PC-3 (cell line): Measurements from ENCODE around the gene CNTN1. TPM values are rescaled to one million over a fixed set of nuclear protein-coding genes. Genes with fewer than 3 reads are reported as not detected.

Experiments used
- ATAC-seq: fragments of 200-7000 bp; cut with Tn5 transposase; 2 replicates; pipeline ENCODE4 v1.9.1; 2020; ENCODE audit warnings: mild to moderate bottlenecking, moderate library complexity
- BruUV-seq: library from RNA; stranded (reverse); fragments of 400-500 nt; replicated peaks from 2 replicates; lab custom pipeline; 2021; lab: Mats Ljungman, UMichigan
- CTCF ChIA-PET: fragments of 300-600 bp; sonication (Branson Sonifier 250); formaldehyde crosslinking; loops from one replicate; lab custom pipeline; 2022; ENCODE audit warnings: antibody characterized with exemption; lab: Charles Lee
- POLR2A ChIA-PET: fragments of 300-600 bp; sonication (Branson Sonifier 250); formaldehyde crosslinking; loops from one replicate; lab custom pipeline; 2022; ENCODE audit warnings: antibody characterized with exemption; ENCODE audit not compliant: unreplicated experiment; lab: Charles Lee
- DNase-seq: peaks from one replicate; pipeline ENCODE4 v3.0.0-alpha.2; 2015
- H2AFZ ChIP-seq: fragments of 300-600 bp; sonication (generic); 2 replicates; pipeline ENCODE4 v1.6.0; 2016; ENCODE audit warnings: antibody characterized with exemption, low read length
- H3F3A ChIP-seq: fragments of 300-600 bp; sonication (generic); one replicate; pipeline ENCODE4 v1.6.0; 2017; ENCODE audit warnings: antibody characterized with exemption, low read length, control low read depth, mild to moderate bottlenecking; ENCODE audit not compliant: unreplicated experiment
- H3K27ac ChIP-seq: fragments of 300-600 bp; sonication (generic); 2 replicates; pipeline ENCODE4 v1.5.1; 2016; ENCODE audit warnings: mild to moderate bottlenecking, low read length
- H3K27me3 ChIP-seq: fragments of 300-600 bp; sonication (generic); 2 replicates; pipeline ENCODE4 v1.6.1; 2016; ENCODE audit warnings: low read length, mixed read lengths
- H3K36me3 ChIP-seq: fragments of 300-600 bp; sonication (generic); 2 replicates; pipeline ENCODE4 v1.6.1; 2016; ENCODE audit warnings: low read depth, mixed run types, low read length, mixed read lengths
- H3K4me1 ChIP-seq: fragments of 300-600 bp; sonication (generic); 2 replicates; pipeline ENCODE4 v1.5.1; 2016; ENCODE audit warnings: low read length; ENCODE audit not compliant: insufficient read depth
- H3K4me2 ChIP-seq: fragments of 300-600 bp; sonication (generic); 2 replicates; pipeline ENCODE4 v1.6.0; 2016; ENCODE audit warnings: low read length
- H3K4me3 ChIP-seq: fragments of 300-600 bp; sonication (generic); 2 replicates; pipeline ENCODE4 v1.5.1; 2016; ENCODE audit warnings: mild to moderate bottlenecking, low read length, mixed read lengths
- H3K79me2 ChIP-seq: fragments of 300-600 bp; sonication (generic); 2 replicates; pipeline ENCODE4 v1.6.1; 2017; ENCODE audit warnings: low read length, mixed read lengths
- H3K9ac ChIP-seq: fragments of 300-600 bp; sonication (generic); 2 replicates; pipeline ENCODE4 v1.6.0; 2016; ENCODE audit warnings: mild to moderate bottlenecking, low read length
- H3K9me2 ChIP-seq: fragments of 300-600 bp; sonication (generic); replicated peaks from 2 replicates; pipeline ENCODE4 v1.6.1; 2016; ENCODE audit warnings: mixed run types, low read length, mixed read lengths
- H3K9me3 ChIP-seq: fragments of 300-600 bp; sonication (generic); 2 replicates; pipeline ENCODE4 v1.6.1; 2016; ENCODE audit warnings: low read length, mixed read lengths
- H4K20me1 ChIP-seq: fragments of 300-600 bp; sonication (generic); 2 replicates; pipeline ENCODE4 v1.6.1; 2016; ENCODE audit warnings: low read length, mixed read lengths
- CTCF ChIP-seq: fragments of 300-600 bp; sonication (generic); conservative IDR thresholded peaks from 2 replicates; pipeline ENCODE4 v1.5.1; 2017; ENCODE audit warnings: antibody characterized with exemption, low read depth, mild to moderate bottlenecking, low read length
- EZH2 ChIP-seq: fragments of 300-600 bp; sonication (generic); IDR thresholded peaks from one replicate; pipeline ENCODE4 v1.6.1; 2017; ENCODE audit warnings: antibody characterized with exemption, mild to moderate bottlenecking, low read length; ENCODE audit not compliant: unreplicated experiment
- EZH2phosphoT487 ChIP-seq: fragments of 300-600 bp; sonication (generic); IDR thresholded peaks from 2 replicates; pipeline ENCODE4 v1.6.1; 2018; ENCODE audit warnings: mild to moderate bottlenecking, antibody characterized with exemption, low read length, borderline replicate concordance
- intact Hi-C: fragments of 100-400 bp; cut with micrococcal nuclease; formaldehyde crosslinking; loops from 2 replicates; pipeline ENCODE4 v1.9.0; 2023
- total RNA-seq: library from RNA; depleted of rRNA; stranded (reverse); fragments of >200 nt; gene quantifications from 2 replicates; pipeline ENCODE4 v1.2.3, GENCODE V29; 2014

The CNTN1 gene
- total RNA-seq, 1 experiment from 2014 or later: not detected

- H3F3A ChIP-seq: no peaks in the 10 kb centered on the region
- peaks cover 14% of the 10 kb centered on the region for H3K27me3 ChIP-seq
- no TSS peak for BruUV-seq
- H3K9me2 ChIP-seq: no peaks in the 10 kb centered on the region
- H3K79me2 ChIP-seq: no peaks in the 10 kb centered on the region
- H4K20me1 ChIP-seq: no peaks in the 10 kb centered on the region
- ATAC-seq (no peak), DNase-seq (no peak)
- no peak overlapping the region for H3K27ac ChIP-seq
- no peak overlapping the region for H3K4me3 ChIP-seq
- intact Hi-C loops: no loop called here
- ChIA-PET POLR2A (no interaction called here), CTCF (no interaction called here)
- H3K36me3 ChIP-seq: no peaks in the 10 kb centered on the region
- no peaks in the 10 kb centered on the region for H3K9me3 ChIP-seq
- no peaks in the 10 kb centered on the region for H3K4me1 ChIP-seq
- no peak overlapping the region for H2AFZ ChIP-seq
- H3K4me2 ChIP-seq: no peak overlapping the region
- H3K9ac ChIP-seq: no peak overlapping the region
- no peak for TF ChIP-seq CTCF
- no peak for TF ChIP-seq EZH2phosphoT487
- TF ChIP-seq EZH2: no peak
Measured at GRCh38 chr12:40688085-40688725, 4.0 kb upstream of the CNTN1 start.

- TF ChIP-seq EZH2phosphoT487: no peak
- TF ChIP-seq EZH2: no peak
- no peak for TF ChIP-seq CTCF
- POLR2A ChIA-PET: no interaction called here
- H3K27ac ChIP-seq: no peak overlapping the region
Measured at GRCh38 chr12:40689576-40689975, 2.7 kb upstream of the CNTN1 start.

GRCh38 chr12:40692765-40693206, 547 bp downstream of the CNTN1 start:
- CTCF ChIA-PET: no interaction called here
- Histone ChIP-seq H3K4me2 (no peak overlapping the region), H3K79me2 (no peaks in the 10 kb centered on the region), H3K36me3 (no peaks in the 10 kb centered on the region), H3F3A (no peaks in the 10 kb centered on the region), H3K27ac (no peak overlapping the region), H3K9me2 (no peaks in the 10 kb centered on the region), H3K4me1 (no peaks in the 10 kb centered on the region), H3K9ac (no peak overlapping the region), H2AFZ (no peak overlapping the region), H4K20me1 (no peaks in the 10 kb centered on the region), H3K27me3 (peaks cover 39% of the 10 kb centered on the region), H3K4me3 (no peak overlapping the region), H3K9me3 (no peaks in the 10 kb centered on the region)
- DNase-seq (no peak), ATAC-seq (no peak)
- BruUV-seq: no TSS peak
- intact Hi-C loops: no loop called here
- POLR2A ChIA-PET: no interaction called here
- no peak for TF ChIP-seq EZH2phosphoT487
- no peak for TF ChIP-seq EZH2
- no peak for TF ChIP-seq CTCF

More at GRCh38 chr12:40689576-40689975, 2.7 kb upstream of the CNTN1 start:
- H3K9me2 ChIP-seq: no peaks in the 10 kb centered on the region
- no peaks in the 10 kb centered on the region for H3K79me2 ChIP-seq
- peaks cover 27% of the 10 kb centered on the region for H3K27me3 ChIP-seq
- DNase-seq (no peak), ATAC-seq (no peak)
- intact Hi-C loops: no loop called here
- no peak overlapping the region for H3K4me3 ChIP-seq
- H3K36me3 ChIP-seq: no peaks in the 10 kb centered on the region
- CTCF ChIA-PET: no interaction called here
- no peaks in the 10 kb centered on the region for H4K20me1 ChIP-seq
- H3K4me2 ChIP-seq: no peak overlapping the region
- H2AFZ ChIP-seq: no peak overlapping the region
- H3F3A ChIP-seq: no peaks in the 10 kb centered on the region
- H3K9me3 ChIP-seq: no peaks in the 10 kb centered on the region
- H3K4me1 ChIP-seq: no peaks in the 10 kb centered on the region
- no TSS peak for BruUV-seq
- H3K9ac ChIP-seq: no peak overlapping the region
